NCI-H226 (cell line): ENCODE results near the gene LTBP2.
"Not testable (repeated sequence)": the region's sequence is repeated elsewhere in the genome, so short reads cannot be mapped to it uniquely, and the experiment has no call there.

Experiments used
- DNase-seq: peaks from one replicate; pipeline ENCODE4 v3.0.0-alpha.2; 2015

Gene LTBP2

GRCh38 chr14:74475678-74476077 lies 136.4 kb downstream of the LTBP2 start:
- DNase-seq, result peak; percentile 44

- no peak for DNase-seq
Measured at GRCh38 chr14:74474376-74474775, 137.7 kb downstream of the LTBP2 start.

- DNase-seq, result no peak
Measured at GRCh38 chr14:74472601-74473000, 139.4 kb downstream of the LTBP2 start.

GRCh38 chr14:74469548-74470518 lies 142.2 kb downstream of the LTBP2 start:
- DNase-seq, result no peak

GRCh38 chr14:74468513-74468912 lies 143.5 kb downstream of the LTBP2 start:
- no peak for DNase-seq

GRCh38 chr14:74465335-74465734 lies 146.7 kb downstream of the LTBP2 start:
- DNase-seq, result no peak

GRCh38 chr14:74464785-74465184 lies 147.3 kb downstream of the LTBP2 start:
- no peak for DNase-seq

- no peak for DNase-seq
Measured at GRCh38 chr14:74463697-74464096, 148.3 kb downstream of the LTBP2 start.

GRCh38 chr14:74462993-74463392 lies 149.0 kb downstream of the LTBP2 start:
- no peak for DNase-seq

GRCh38 chr14:74459976-74460375 lies 152.1 kb downstream of the LTBP2 start:
- no peak for DNase-seq

GRCh38 chr14:74459289-74459946 lies 152.6 kb downstream of the LTBP2 start:
- peak; percentile 28 for DNase-seq

GRCh38 chr14:74457565-74457895 lies 154.5 kb downstream of the LTBP2 start:
- no peak for DNase-seq

- no peak for DNase-seq
Measured at GRCh38 chr14:74456684-74457564, 155.1 kb downstream of the LTBP2 start.

GRCh38 chr14:74454397-74454796 lies 157.6 kb downstream of the LTBP2 start:
- not testable (repeated sequence) for DNase-seq
